HepG2 (cell line): ENCODE results near the gene RABL6. TPM values are rescaled to one million over a fixed set of nuclear protein-coding genes. Genes with fewer than 3 reads are reported as not detected.

ENCODE experiments used
- CCDC6 ChIP-seq: sonication (generic); formaldehyde crosslinking; IDR thresholded peaks from 2 replicates; pipeline ENCODE4 v1.8.1; 2022; ENCODE audit warnings: mild to moderate bottlenecking, missing genetic modification reagents, moderate library complexity
- E2F5 ChIP-seq: sonication (generic); formaldehyde crosslinking; conservative IDR thresholded peaks from 2 replicates; pipeline ENCODE4 v1.4.0; 2020; ENCODE audit warnings: missing genetic modification reagents
- ETS1 ChIP-seq: sonication (generic); formaldehyde crosslinking; IDR thresholded peaks from 2 replicates; pipeline ENCODE4 v1.4.0; 2020; ENCODE audit warnings: missing genetic modification reagents
- FOXA3 ChIP-seq: IDR thresholded peaks from 2 replicates; pipeline ENCODE4 v1.6.1; 2016; ENCODE audit warnings: missing genetic modification reagents, missing compliant biosample characterization
- GABPA ChIP-seq, 2 experiments: IDR thresholded peaks; 2 replicates each; pipeline ENCODE4 v1.6.1; 2011 to 2016; ENCODE audit warnings: low read depth in 2 of 2, low read length in 1 of 2, missing biosample characterization in 1 of 2, missing genetic modification characterization in 1 of 2
- HDAC6 ChIP-seq: fragments of 200-600 bp; sonication (generic); IDR thresholded peaks from 2 replicates; pipeline ENCODE4 v1.7.0; 2017; ENCODE audit warnings: mild to moderate bottlenecking, antibody characterized with exemption, low read length, low read depth
- HNF4G ChIP-seq, 2 experiments: sonication (generic) in 1 of 2; formaldehyde crosslinking in 1 of 2; IDR thresholded peaks; 2 replicates each; pipeline versions ENCODE4 v1.4.0 to v1.6.1; 2011 to 2020; ENCODE audit warnings: borderline replicate concordance in 2 of 2, low read depth in 2 of 2, mild to moderate bottlenecking in 2 of 2, low read length in 1 of 2, missing genetic modification reagents in 1 of 2, moderate library complexity in 1 of 2
- MYPOP ChIP-seq: sonication (generic); formaldehyde crosslinking; IDR thresholded peaks from 2 replicates; pipeline ENCODE4 v1.8.1; 2023; ENCODE audit warnings: mild to moderate bottlenecking, moderate library complexity, missing genetic modification reagents
- NFYB ChIP-seq: sonication (generic); formaldehyde crosslinking; IDR thresholded peaks from 2 replicates; pipeline ENCODE4 v1.4.0; 2020; ENCODE audit warnings: missing genetic modification reagents
- NRL ChIP-seq: sonication (generic); formaldehyde crosslinking; IDR thresholded peaks from 2 replicates; pipeline ENCODE4 v1.5.0; 2020; ENCODE audit warnings: missing genetic modification reagents, mild to moderate bottlenecking, moderate library complexity, borderline replicate concordance
- RAD51 ChIP-seq: fragments of 450-650 bp; IDR thresholded peaks from 2 replicates; pipeline ENCODE4 v1.6.1; 2016; ENCODE audit warnings: borderline replicate concordance
- RBM22 ChIP-seq: fragments of 200-400 bp; formaldehyde crosslinking; optimal IDR thresholded peaks from 2 replicates; pipeline ENCODE3; 2017; ENCODE audit warnings: mild to moderate bottlenecking, low read length, moderate library complexity
- TBX2 ChIP-seq: sonication (generic); formaldehyde crosslinking; IDR thresholded peaks from 2 replicates; pipeline ENCODE4 v1.5.0; 2020; ENCODE audit warnings: missing genetic modification reagents, mild to moderate bottlenecking, borderline replicate concordance
- ZFP90 ChIP-seq: sonication (generic); formaldehyde crosslinking; IDR thresholded peaks from 2 replicates; pipeline ENCODE4 v1.8.0; 2022; ENCODE audit warnings: missing genetic modification reagents, mild to moderate bottlenecking, inconsistent platforms, borderline replicate concordance
- ZKSCAN1 ChIP-seq: fragments of 150-350 bp; IDR thresholded peaks from 2 replicates; pipeline ENCODE4 v1.6.1; 2014; ENCODE audit warnings: low read length
- ZMYM3 ChIP-seq: sonication (generic); formaldehyde crosslinking; IDR thresholded peaks from 2 replicates; pipeline ENCODE4 v1.5.1; 2020; ENCODE audit warnings: mild to moderate bottlenecking, missing genetic modification reagents
- ZNF235 ChIP-seq: sonication (generic); formaldehyde crosslinking; IDR thresholded peaks from 2 replicates; pipeline ENCODE4 v1.8.1; 2023; ENCODE audit warnings: mild to moderate bottlenecking, missing genetic modification reagents, borderline replicate concordance
- ZNF296 ChIP-seq: sonication (generic); formaldehyde crosslinking; conservative IDR thresholded peaks from 2 replicates; pipeline ENCODE4 v1.5.0; 2020; ENCODE audit warnings: mild to moderate bottlenecking, missing genetic modification reagents
- ZNF567 ChIP-seq: sonication (generic); formaldehyde crosslinking; IDR thresholded peaks from 2 replicates; pipeline ENCODE4 v1.8.1; 2023; ENCODE audit warnings: mild to moderate bottlenecking, missing genetic modification reagents, borderline replicate concordance
- ZNF839 ChIP-seq: sonication (generic); formaldehyde crosslinking; IDR thresholded peaks from 2 replicates; pipeline ENCODE4 v1.4.0; 2020; ENCODE audit warnings: missing genetic modification reagents, mild to moderate bottlenecking, borderline replicate concordance
- ZNF841 ChIP-seq: sonication (generic); formaldehyde crosslinking; IDR thresholded peaks from 2 replicates; pipeline ENCODE4 v1.8.1; 2023; ENCODE audit warnings: missing genetic modification reagents, borderline replicate concordance
- polyA plus RNA-seq, 8 experiments: library from polyadenylated mRNA; depleted of rRNA in 3 of 8; stranded (reverse) in 7 of 8; unstranded in 1 of 8; fragments of >200 nt; fragmentation: Illumina TruSeq in 4 of 8; extraction: Trizol in 4 of 8; gene quantifications; 2 replicates each; pipeline versions ENCODE4 v1.2.1 to v1.2.3, GENCODE V29; 2011 to 2016; ENCODE audit warnings: low read depth in 4 of 8, missing spikeins in 1 of 8, mixed read lengths in 1 of 8; ENCODE audit not compliant: insufficient read depth in 1 of 8
- total RNA-seq, 5 experiments: library from RNA; depleted of rRNA; stranded (reverse); fragments of >200 nt; fragmentation: Illumina TruSeq; extraction: Trizol; gene quantifications; 2 replicates each; pipeline ENCODE4 v1.2.3, GENCODE V29; 2016; ENCODE audit warnings: low read depth in 1 of 5
- TF ChIP-seq, protein P1 (sequence below): sonication (generic); formaldehyde crosslinking; IDR thresholded peaks from 2 replicates; pipeline ENCODE4 v1.5.0; 2020; ENCODE audit warnings: mild to moderate bottlenecking, low read depth, missing genetic modification reagents, borderline replicate concordance
- TF ChIP-seq, protein P2 (sequence below): IDR thresholded peaks from 2 replicates; pipeline ENCODE4 v1.6.1; 2016; ENCODE audit warnings: missing compliant biosample characterization, missing genetic modification reagents, borderline replicate concordance

The RABL6 gene
- total and polyA plus RNA-seq, 2 of the 13 experiments (the other 11 are each of a cell fraction or from before 2014, with no cell fraction given): 81.5 to 125 TPM

DNA sequence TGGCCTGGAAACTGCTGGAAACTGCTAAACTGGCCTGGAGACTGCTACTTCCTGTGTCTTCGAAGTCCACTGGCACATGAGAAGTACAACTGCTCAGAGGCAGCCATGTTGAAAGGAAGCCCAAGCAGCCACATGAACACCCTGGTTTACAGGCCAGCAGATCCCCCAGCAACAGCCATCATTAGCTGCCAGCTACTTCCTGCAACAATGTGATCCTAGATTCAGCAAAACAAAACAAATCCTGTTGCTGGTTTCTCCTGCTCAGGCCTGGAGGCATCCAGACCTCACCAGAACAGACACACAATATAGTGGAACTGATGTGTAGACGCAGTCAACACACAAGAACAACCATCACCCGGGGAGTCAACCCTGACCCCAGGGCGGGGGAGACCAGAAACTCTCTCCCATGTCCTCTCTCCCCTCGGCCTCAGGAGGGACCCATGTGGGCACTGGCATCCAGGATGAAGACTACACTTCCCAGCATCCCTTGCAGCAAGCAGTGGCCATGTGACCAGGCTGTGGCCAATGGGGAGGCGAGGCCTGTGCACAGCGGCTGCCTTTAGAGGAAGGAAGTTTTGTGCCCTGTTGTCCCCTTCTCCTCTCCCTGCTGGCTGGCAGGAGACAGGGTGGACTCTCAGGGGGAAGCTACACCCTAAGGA, 34.2 kb upstream of the RABL6 start (continued):
- TF ChIP-seq HNF4G (IDR thresholded peaks at IDR 0.05; ENCODE audit: borderline replicate concordance, low read depth, low read length): no peak
- no peak for TF ChIP-seq HNF4G (CRISPR knock-in tag; IDR thresholded peaks at IDR 0.05; ENCODE audit: borderline replicate concordance, low read depth)
- TF ChIP-seq ZNF296 (CRISPR knock-in tag): no peak
- TF ChIP-seq TBX2 (CRISPR knock-in tag): no peak
- 0 out of 2 replicates have a peak, but pooled peaks have one; percentile 17 for TF ChIP-seq GABPA (IDR thresholded peaks at IDR 0.05; ENCODE audit: low read depth, low read length)
- TF ChIP-seq GABPA (CRISPR knock-in tag; IDR thresholded peaks at IDR 0.05; ENCODE audit: low read depth): peak; percentile 85
- TF ChIP-seq E2F5 (CRISPR knock-in tag): no peak
- no peak for TF ChIP-seq ZKSCAN1
- TF ChIP-seq ETS1 (CRISPR knock-in tag): no peak
- no peak for TF ChIP-seq FOXA3 (CRISPR knock-in tag)
- no peak for TF ChIP-seq ZFP90 (CRISPR knock-in tag)
- no peak for TF ChIP-seq MYPOP (CRISPR knock-in tag)
- TF ChIP-seq ZNF567 (CRISPR knock-in tag): no peak
- no peak for TF ChIP-seq ZNF235
- no peak for TF ChIP-seq ZNF841 (CRISPR knock-in tag)
- TF ChIP-seq CCDC6 (CRISPR knock-in tag): no peak
- TF ChIP-seq, protein P1, sequence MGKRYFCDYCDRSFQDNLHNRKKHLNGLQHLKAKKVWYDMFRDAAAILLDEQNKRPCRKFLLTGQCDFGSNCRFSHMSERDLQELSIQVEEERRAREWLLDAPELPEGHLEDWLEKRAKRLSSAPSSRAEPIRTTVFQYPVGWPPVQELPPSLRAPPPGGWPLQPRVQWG (CRISPR knock-in tag): no peak
- 0 out of 2 replicates have a peak, but pooled peaks have one; percentile 67 for TF ChIP-seq NRL (CRISPR knock-in tag)
- TF ChIP-seq ZMYM3 (CRISPR knock-in tag): no peak
- TF ChIP-seq, protein P2, sequence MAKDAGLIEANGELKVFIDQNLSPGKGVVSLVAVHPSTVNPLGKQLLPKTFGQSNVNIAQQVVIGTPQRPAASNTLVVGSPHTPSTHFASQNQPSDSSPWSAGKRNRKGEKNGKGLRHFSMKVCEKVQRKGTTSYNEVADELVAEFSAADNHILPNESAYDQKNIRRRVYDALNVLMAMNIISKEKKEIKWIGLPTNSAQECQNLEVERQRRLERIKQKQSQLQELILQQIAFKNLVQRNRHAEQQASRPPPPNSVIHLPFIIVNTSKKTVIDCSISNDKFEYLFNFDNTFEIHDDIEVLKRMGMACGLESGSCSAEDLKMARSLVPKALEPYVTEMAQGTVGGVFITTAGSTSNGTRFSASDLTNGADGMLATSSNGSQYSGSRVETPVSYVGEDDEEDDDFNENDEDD (CRISPR knock-in tag): no peak
- TF ChIP-seq HDAC6: no peak
- TF ChIP-seq RAD51: peak; percentile 18; the same call in 1 of the 2 replicates
- no peak for TF ChIP-seq RBM22
- TF ChIP-seq NFYB (CRISPR knock-in tag): peak; percentile 89
- TF ChIP-seq ZNF839 (CRISPR knock-in tag): no peak
